ENCODE data around the gene ZNF350.

The ZNF350 gene

GRCh38 chr19:51926784-51927741, 59.6 kb downstream of the ZNF350 start, which contains the start of gene ZNF613:
ZNF613 (plus strand) TSS chr19:51927472; CDS start chr19:51936221, 8,749 bp downstream.
- TF ChIP-seq ZFX (IDR thresholded peaks at IDR 0.05; ENCODE audit: borderline replicate concordance) (no peak), CTCF (IDR thresholded peaks at IDR 0.05) (peak; percentile 29)
- peak within 1 kb of the TSS; percentile 81 for H3K27ac ChIP-seq

- H3K27ac ChIP-seq: peak overlapping the region; percentile 81
Measured at GRCh38 chr19:51926426-51926783, 60.2 kb downstream of the ZNF350 start.

GRCh38 chr19:51921949-51922348, 64.7 kb downstream of the ZNF350 start:
- no peak for TF ChIP-seq ZFX (IDR thresholded peaks at IDR 0.05; ENCODE audit: borderline replicate concordance)
- TF ChIP-seq CTCF (IDR thresholded peaks at IDR 0.05): no peak
- H3K27ac ChIP-seq: no peak overlapping the region

More at GRCh38 chr19:51926426-51926783, 60.2 kb downstream of the ZNF350 start:
- TF ChIP-seq ZFX (IDR thresholded peaks at IDR 0.05; ENCODE audit: borderline replicate concordance) (no peak), CTCF (IDR thresholded peaks at IDR 0.05) (no peak)

- no peak for TF ChIP-seq ZFX (IDR thresholded peaks at IDR 0.05; ENCODE audit: borderline replicate concordance)
- TF ChIP-seq CTCF (IDR thresholded peaks at IDR 0.05): no peak
- H3K27ac ChIP-seq: no peak overlapping the region
Measured at GRCh38 chr19:51919606-51920005, 67.0 kb downstream of the ZNF350 start.

- H3K27ac ChIP-seq: no peak overlapping the region
- TF ChIP-seq ZFX (IDR thresholded peaks at IDR 0.05; ENCODE audit: borderline replicate concordance) (no peak), CTCF (IDR thresholded peaks at IDR 0.05) (no peak)
Measured at GRCh38 chr19:51916167-51916566, 70.5 kb downstream of the ZNF350 start.

- no peak for TF ChIP-seq ZFX (IDR thresholded peaks at IDR 0.05; ENCODE audit: borderline replicate concordance)
- TF ChIP-seq CTCF (IDR thresholded peaks at IDR 0.05): no peak
Measured at GRCh38 chr19:51915324-51915867, 71.2 kb downstream of the ZNF350 start.

More at GRCh38 chr19:51915324-51915867, 71.2 kb downstream of the ZNF350 start:
- no peak overlapping the region for H3K27ac ChIP-seq

Measured in 22Rv1 (cell line).